NT2/D1 (cell line): ENCODE results near the gene RYR3.

Experiments used
- DNase-seq: peaks from one replicate; pipeline ENCODE4 v3.0.0-alpha.2; 2011; ENCODE audit warnings: low read depth, low spot score
- H3K27me3 ChIP-seq: 2 replicates; pipeline ENCODE4 v1.6.0; 2011; ENCODE audit warnings: mild to moderate bottlenecking; ENCODE audit not compliant: insufficient read length, insufficient read depth
- H3K36me3 ChIP-seq: 2 replicates; pipeline ENCODE4 v1.6.1; 2011; ENCODE audit warnings: mild to moderate bottlenecking, low read length, mixed read lengths; ENCODE audit not compliant: insufficient read depth, insufficient read length
- H3K4me1 ChIP-seq: 2 replicates; pipeline ENCODE4 v1.5.1; 2011; ENCODE audit not compliant: insufficient read depth, insufficient read length
- H3K4me3 ChIP-seq: 2 replicates; pipeline ENCODE4 v1.5.1; 2011; ENCODE audit warnings: low read depth; ENCODE audit not compliant: insufficient read length
- H3K9ac ChIP-seq: 2 replicates; pipeline ENCODE4 v1.6.0; 2011; ENCODE audit warnings: low read depth; ENCODE audit not compliant: insufficient read length
- H3K9me3 ChIP-seq: 2 replicates; pipeline ENCODE4 v1.5.1; 2011; ENCODE audit warnings: mild to moderate bottlenecking, low read length; ENCODE audit not compliant: insufficient read depth
- SUZ12 ChIP-seq: IDR thresholded peaks from 2 replicates; pipeline ENCODE4 v1.6.1; 2011; ENCODE audit not compliant: insufficient read length, insufficient read depth; ENCODE audit errors: extremely low read depth
- YY1 ChIP-seq: IDR thresholded peaks from 2 replicates; pipeline ENCODE4 v1.6.1; 2011; ENCODE audit not compliant: insufficient read length, insufficient read depth
- ZNF274 ChIP-seq: IDR thresholded peaks from 2 replicates; pipeline ENCODE4 v1.6.1; 2011; ENCODE audit warnings: mild to moderate bottlenecking, low read depth, low read length

Gene RYR3

DNA sequence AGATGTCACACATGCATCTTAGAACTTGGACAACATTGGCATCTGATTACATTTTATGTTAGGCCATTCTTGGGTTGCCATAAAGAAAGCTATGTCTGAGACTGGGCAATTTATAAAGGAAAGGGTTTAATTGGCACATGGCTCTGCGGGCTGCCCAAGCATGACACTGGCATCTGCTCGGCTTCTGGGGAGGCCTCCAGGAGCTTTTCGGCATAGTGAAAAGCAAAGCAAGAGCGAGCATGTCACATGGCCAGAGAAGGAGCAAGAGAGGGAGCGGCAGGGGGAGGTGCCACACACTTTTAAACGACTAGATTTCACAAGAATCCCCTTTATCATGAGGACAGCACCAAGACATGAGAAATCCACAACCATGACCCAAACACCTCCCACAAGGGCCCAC lies 11.3 kb downstream of the RYR3 start:
- H3K4me3 ChIP-seq, result no peak overlapping the region
- H3K9me3 ChIP-seq, result no peaks in the 10 kb centered on the region
- no peaks in the 10 kb centered on the region for H3K27me3 ChIP-seq
- no peak for DNase-seq
- H3K36me3 ChIP-seq, result no peaks in the 10 kb centered on the region
- H3K4me1 ChIP-seq, result no peaks in the 10 kb centered on the region
- H3K9ac ChIP-seq, result no peak overlapping the region
- TF ChIP-seq YY1 (no peak), SUZ12 (no peak), ZNF274 (no peak)

DNA sequence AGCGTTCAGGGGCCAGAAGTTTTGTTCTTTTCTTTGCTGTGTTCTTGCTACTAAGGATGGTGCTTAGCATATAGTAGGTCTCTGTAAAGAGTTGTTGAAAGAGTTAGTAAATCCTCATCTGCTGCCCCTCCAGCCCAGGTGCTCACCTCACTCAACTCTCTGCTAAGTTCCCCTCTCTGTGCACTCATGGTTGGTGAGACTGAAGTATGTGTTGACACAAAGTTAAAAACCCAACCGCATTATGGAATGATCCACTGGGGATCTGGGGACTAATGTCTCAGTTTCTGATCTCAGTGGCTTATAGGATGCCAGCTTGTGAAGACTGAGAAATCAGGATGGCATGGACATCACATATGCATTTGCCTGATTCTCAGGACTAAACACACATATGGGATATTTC lies 13.8 kb downstream of the RYR3 start:
- no peak overlapping the region for H3K9ac ChIP-seq
- no peak overlapping the region for H3K4me3 ChIP-seq
- no peaks in the 10 kb centered on the region for H3K36me3 ChIP-seq
- no peaks in the 10 kb centered on the region for H3K9me3 ChIP-seq
- no peaks in the 10 kb centered on the region for H3K27me3 ChIP-seq
- no peak for TF ChIP-seq ZNF274
- no peak for TF ChIP-seq YY1
- TF ChIP-seq SUZ12, result no peak
- H3K4me1 ChIP-seq, result no peaks in the 10 kb centered on the region
- DNase-seq, result no peak

DNA sequence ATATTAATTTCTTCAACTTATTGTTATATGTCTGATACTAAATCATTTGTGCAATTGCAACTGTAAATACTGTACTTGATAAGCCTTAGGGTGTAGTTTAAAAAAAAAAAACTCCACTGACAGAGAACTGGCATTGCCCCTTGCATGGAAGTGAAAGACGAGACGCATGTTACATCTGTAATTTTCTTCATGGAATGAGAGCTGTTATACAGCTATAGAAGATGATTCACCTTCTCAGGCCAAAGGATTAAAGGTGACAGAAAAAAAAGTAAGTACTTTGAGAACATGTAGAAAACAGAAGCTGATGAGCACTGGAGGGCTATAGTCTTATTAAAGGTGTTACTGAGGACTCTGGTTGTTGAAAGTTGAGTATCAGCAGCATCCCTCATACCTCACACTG lies 16.1 kb downstream of the RYR3 start:
- Histone ChIP-seq H3K9ac (no peak overlapping the region), H3K4me3 (no peak overlapping the region), H3K9me3 (no peaks in the 10 kb centered on the region), H3K36me3 (no peaks in the 10 kb centered on the region), H3K27me3 (no peaks in the 10 kb centered on the region), H3K4me1 (no peaks in the 10 kb centered on the region)
- no peak for DNase-seq
- no peak for TF ChIP-seq YY1
- no peak for TF ChIP-seq SUZ12
- TF ChIP-seq ZNF274, result no peak

DNA sequence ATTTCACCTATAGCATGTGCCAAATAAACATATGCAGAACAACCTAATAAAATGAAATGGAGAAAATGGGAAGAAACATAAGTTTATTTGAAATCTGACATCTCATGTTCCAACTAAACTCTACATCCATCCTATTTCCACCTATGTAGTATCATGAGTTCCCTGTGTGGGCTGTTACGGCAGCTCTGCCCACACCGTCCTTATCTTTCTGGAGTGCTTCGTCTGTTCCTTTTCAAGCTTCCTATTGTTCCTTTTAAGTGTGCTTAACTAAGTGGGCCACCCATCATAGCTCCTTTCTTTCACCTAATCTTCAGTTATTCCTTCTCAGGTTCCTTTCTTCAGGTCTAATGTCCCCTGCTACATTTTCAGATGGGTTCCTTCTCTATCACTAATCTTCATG lies 17.3 kb downstream of the RYR3 start:
- no peak overlapping the region for H3K4me3 ChIP-seq
- no peaks in the 10 kb centered on the region for H3K36me3 ChIP-seq
- no peak for DNase-seq
- H3K4me1 ChIP-seq, result no peaks in the 10 kb centered on the region
- H3K9me3 ChIP-seq, result no peaks in the 10 kb centered on the region
- no peaks in the 10 kb centered on the region for H3K27me3 ChIP-seq
- no peak overlapping the region for H3K9ac ChIP-seq
- TF ChIP-seq YY1, result no peak
- no peak for TF ChIP-seq ZNF274
- TF ChIP-seq SUZ12, result no peak

- TF ChIP-seq ZNF274, result no peak
- TF ChIP-seq SUZ12, result no peak
- TF ChIP-seq YY1, result no peak
- no peaks in the 10 kb centered on the region for H3K27me3 ChIP-seq
Observed at GRCh38 chr15:33329457-33329856, 18.7 kb downstream of the RYR3 start.

GRCh38 chr15:33330931-33331330 lies 20.2 kb downstream of the RYR3 start:
- H3K4me3 ChIP-seq, result no peak overlapping the region
- TF ChIP-seq ZNF274, result no peak
- H3K4me1 ChIP-seq, result no peaks in the 10 kb centered on the region
- no peaks in the 10 kb centered on the region for H3K9me3 ChIP-seq
- DNase-seq, result no peak
- H3K9ac ChIP-seq, result no peak overlapping the region
- H3K27me3 ChIP-seq, result no peaks in the 10 kb centered on the region
- no peaks in the 10 kb centered on the region for H3K36me3 ChIP-seq

More at GRCh38 chr15:33329457-33329856, 18.7 kb downstream of the RYR3 start:
- Histone ChIP-seq H3K9me3 (no peaks in the 10 kb centered on the region), H3K4me1 (no peaks in the 10 kb centered on the region), H3K9ac (no peak overlapping the region), H3K4me3 (no peak overlapping the region), H3K36me3 (no peaks in the 10 kb centered on the region)
- DNase-seq, result no peak

DNA sequence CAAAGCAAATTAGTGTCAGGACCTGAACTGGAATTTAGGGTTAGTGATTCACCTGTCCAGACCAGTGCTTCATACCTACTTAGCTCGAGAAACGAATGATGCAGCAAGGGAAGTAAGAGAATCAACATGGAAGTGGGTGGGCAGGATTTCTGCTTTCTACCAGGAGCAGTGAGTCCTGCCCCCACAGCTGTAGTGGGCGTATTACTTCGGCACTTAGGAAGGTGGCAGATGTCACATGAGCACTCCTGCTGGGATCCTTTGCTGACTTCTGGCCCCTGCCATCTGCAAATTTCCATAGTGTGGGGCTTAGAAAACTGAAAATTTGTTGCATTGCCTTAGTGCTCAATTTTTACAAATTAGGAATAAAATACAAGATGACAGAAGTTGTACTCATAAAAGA lies 31.2 kb downstream of the RYR3 start:
- no peak for DNase-seq
- Histone ChIP-seq H3K4me1 (no peaks in the 10 kb centered on the region), H3K9me3 (no peaks in the 10 kb centered on the region), H3K27me3 (no peaks in the 10 kb centered on the region), H3K36me3 (no peaks in the 10 kb centered on the region), H3K4me3 (no peak overlapping the region), H3K9ac (no peak overlapping the region)
- TF ChIP-seq YY1 (no peak), ZNF274 (no peak), SUZ12 (no peak)

DNA sequence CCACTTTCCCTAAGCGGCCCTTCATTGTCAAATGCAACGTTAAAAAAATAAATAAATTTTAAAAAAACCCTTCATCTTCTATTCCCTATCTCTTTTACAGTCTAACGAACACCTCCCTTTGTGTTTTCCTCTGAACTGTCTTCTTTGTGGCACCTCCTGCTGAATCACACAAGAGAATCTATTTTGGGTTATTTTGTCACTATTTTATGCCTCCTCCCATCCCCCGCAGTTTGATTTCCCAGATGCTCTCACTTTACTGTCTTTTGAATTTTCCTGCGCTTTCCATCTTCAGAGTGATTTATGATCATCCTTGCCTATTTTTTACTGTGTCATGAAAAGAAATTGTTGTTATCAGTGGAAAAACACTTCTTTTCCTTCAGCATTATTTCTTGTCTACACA lies 32.5 kb downstream of the RYR3 start:
- no peak for TF ChIP-seq YY1
- no peak for TF ChIP-seq SUZ12
- TF ChIP-seq ZNF274, result no peak
- H3K27me3 ChIP-seq, result no peaks in the 10 kb centered on the region
- H3K9me3 ChIP-seq, result no peaks in the 10 kb centered on the region
- DNase-seq, result no peak
- H3K36me3 ChIP-seq, result no peaks in the 10 kb centered on the region
- no peaks in the 10 kb centered on the region for H3K4me1 ChIP-seq
- H3K9ac ChIP-seq, result no peak overlapping the region
- H3K4me3 ChIP-seq, result no peak overlapping the region
